ENCODE data around the gene LCN15.

DNA sequence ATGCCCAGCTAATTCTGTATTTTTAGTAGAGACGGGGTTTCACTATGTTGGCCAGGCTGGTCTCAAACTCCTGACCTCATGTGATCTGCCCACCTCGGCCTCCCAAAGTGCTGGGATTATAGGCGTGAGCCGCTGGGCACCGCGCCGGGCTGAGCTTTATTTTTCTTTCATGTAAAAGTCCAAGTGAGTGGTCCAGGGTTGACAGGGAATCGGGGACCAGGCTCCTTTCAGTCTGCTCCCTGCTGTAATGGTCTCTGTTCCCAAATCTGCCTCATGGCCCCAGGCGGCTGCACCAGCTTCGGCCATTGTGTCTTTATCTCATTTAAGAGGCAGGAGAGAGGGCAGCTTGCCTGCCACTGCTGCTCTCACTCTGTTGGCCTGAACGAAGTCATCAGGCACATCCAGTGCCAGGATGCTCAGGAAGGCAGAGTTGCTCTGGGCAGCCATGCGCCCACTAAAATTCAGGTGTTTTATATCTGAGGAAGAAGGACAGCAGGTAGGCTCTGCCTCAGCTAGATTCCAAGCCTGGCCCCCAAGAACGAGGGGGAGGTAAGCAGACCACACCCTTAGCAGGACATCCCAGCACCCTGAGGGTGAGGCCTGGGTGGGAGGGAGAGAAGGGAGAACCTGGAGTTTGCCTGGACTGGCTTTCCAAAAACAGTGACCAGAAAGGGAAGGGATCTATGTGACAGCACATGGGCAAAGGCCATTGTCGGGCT is 30.1 kb upstream of the LCN15 start:
- no peak for TF ChIP-seq CREB1 (CRISPR knock-in tag; IDR thresholded peaks at IDR 0.05; ENCODE audit: low read depth)
- TF ChIP-seq, protein P1, sequence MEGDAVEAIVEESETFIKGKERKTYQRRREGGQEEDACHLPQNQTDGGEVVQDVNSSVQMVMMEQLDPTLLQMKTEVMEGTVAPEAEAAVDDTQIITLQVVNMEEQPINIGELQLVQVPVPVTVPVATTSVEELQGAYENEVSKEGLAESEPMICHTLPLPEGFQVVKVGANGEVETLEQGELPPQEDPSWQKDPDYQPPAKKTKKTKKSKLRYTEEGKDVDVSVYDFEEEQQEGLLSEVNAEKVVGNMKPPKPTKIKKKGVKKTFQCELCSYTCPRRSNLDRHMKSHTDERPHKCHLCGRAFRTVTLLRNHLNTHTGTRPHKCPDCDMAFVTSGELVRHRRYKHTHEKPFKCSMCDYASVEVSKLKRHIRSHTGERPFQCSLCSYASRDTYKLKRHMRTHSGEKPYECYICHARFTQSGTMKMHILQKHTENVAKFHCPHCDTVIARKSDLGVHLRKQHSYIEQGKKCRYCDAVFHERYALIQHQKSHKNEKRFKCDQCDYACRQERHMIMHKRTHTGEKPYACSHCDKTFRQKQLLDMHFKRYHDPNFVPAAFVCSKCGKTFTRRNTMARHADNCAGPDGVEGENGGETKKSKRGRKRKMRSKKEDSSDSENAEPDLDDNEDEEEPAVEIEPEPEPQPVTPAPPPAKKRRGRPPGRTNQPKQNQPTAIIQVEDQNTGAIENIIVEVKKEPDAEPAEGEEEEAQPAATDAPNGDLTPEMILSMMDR (conservative IDR thresholded peaks at IDR 0.05; ENCODE audit: low read depth in 2 of 2): no peak
- no peak for TF ChIP-seq EZH2phosphoT487 (IDR thresholded peaks at IDR 0.05; ENCODE audit: unreplicated experiment)
- no peak for TF ChIP-seq EZH2 (IDR thresholded peaks at IDR 0.05; ENCODE audit: low read depth, unreplicated experiment)
- no peak for TF ChIP-seq POLR2AphosphoS5 (IDR thresholded peaks at IDR 0.05; ENCODE audit: low read depth)
- TF ChIP-seq, protein P2, sequence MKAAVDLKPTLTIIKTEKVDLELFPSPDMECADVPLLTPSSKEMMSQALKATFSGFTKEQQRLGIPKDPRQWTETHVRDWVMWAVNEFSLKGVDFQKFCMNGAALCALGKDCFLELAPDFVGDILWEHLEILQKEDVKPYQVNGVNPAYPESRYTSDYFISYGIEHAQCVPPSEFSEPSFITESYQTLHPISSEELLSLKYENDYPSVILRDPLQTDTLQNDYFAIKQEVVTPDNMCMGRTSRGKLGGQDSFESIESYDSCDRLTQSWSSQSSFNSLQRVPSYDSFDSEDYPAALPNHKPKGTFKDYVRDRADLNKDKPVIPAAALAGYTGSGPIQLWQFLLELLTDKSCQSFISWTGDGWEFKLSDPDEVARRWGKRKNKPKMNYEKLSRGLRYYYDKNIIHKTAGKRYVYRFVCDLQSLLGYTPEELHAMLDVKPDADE (IDR thresholded peaks at IDR 0.05): no peak
- no peak for TF ChIP-seq JUNB (IDR thresholded peaks at IDR 0.05; ENCODE audit: unreplicated experiment)
- TF ChIP-seq, protein P3, sequence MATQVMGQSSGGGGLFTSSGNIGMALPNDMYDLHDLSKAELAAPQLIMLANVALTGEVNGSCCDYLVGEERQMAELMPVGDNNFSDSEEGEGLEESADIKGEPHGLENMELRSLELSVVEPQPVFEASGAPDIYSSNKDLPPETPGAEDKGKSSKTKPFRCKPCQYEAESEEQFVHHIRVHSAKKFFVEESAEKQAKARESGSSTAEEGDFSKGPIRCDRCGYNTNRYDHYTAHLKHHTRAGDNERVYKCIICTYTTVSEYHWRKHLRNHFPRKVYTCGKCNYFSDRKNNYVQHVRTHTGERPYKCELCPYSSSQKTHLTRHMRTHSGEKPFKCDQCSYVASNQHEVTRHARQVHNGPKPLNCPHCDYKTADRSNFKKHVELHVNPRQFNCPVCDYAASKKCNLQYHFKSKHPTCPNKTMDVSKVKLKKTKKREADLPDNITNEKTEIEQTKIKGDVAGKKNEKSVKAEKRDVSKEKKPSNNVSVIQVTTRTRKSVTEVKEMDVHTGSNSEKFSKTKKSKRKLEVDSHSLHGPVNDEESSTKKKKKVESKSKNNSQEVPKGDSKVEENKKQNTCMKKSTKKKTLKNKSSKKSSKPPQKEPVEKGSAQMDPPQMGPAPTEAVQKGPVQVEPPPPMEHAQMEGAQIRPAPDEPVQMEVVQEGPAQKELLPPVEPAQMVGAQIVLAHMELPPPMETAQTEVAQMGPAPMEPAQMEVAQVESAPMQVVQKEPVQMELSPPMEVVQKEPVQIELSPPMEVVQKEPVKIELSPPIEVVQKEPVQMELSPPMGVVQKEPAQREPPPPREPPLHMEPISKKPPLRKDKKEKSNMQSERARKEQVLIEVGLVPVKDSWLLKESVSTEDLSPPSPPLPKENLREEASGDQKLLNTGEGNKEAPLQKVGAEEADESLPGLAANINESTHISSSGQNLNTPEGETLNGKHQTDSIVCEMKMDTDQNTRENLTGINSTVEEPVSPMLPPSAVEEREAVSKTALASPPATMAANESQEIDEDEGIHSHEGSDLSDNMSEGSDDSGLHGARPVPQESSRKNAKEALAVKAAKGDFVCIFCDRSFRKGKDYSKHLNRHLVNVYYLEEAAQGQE (IDR thresholded peaks at IDR 0.05; ENCODE audit: unreplicated experiment): no peak
- TF ChIP-seq ZNF331 (CRISPR knock-in tag; IDR thresholded peaks at IDR 0.05; ENCODE audit: low read depth): no peak
- TF ChIP-seq STAT1 (IDR thresholded peaks at IDR 0.05; ENCODE audit: unreplicated experiment): no peak
- no peak for TF ChIP-seq NANOG (IDR thresholded peaks at IDR 0.05; ENCODE audit: borderline replicate concordance)
